Endothelial cell of umbilical vein (primary cell): Measurements from ENCODE around the gene FGD5.
A peak's percentile ranks its signal among the peaks of the same experiment; 100 is the strongest.

Experiments
- EZH2 ChIP-seq: IDR thresholded peaks from 2 replicates; pipeline ENCODE4 v1.6.1; 2012; ENCODE audit warnings: borderline replicate concordance, low read depth, mild to moderate bottlenecking, moderate library complexity, low read length, inconsistent platforms; ENCODE audit not compliant: severe bottlenecking
- JUN ChIP-seq: IDR thresholded peaks from 2 replicates; pipeline ENCODE4 v1.6.1; 2011; ENCODE audit warnings: borderline replicate concordance, low read depth; ENCODE audit not compliant: insufficient read length, insufficient read depth
- MYC ChIP-seq: IDR thresholded peaks from one replicate; pipeline ENCODE4 v1.6.1; 2011; ENCODE audit warnings: mild to moderate bottlenecking, low read depth, low read length
- POLR2A ChIP-seq: IDR thresholded peaks from 2 replicates; pipeline ENCODE4 v1.6.1; 2012; ENCODE audit warnings: low read depth, mild to moderate bottlenecking, control low read depth, low read length
- POLR2AphosphoS5 ChIP-seq: IDR thresholded peaks from 2 replicates; pipeline ENCODE4 v1.6.1; 2012; ENCODE audit warnings: low read depth, mild to moderate bottlenecking, control low read depth, low read length, moderate library complexity; ENCODE audit not compliant: insufficient read depth
- TF ChIP-seq, protein P1 (sequence below): IDR thresholded peaks from 2 replicates; pipeline ENCODE4 v1.6.1; 2011; ENCODE audit not compliant: insufficient read depth, insufficient read length
- TF ChIP-seq, protein P2 (sequence below), 2 donors: IDR thresholded peaks; 1 replicate in 1 of 2; 2 replicates in 1 of 2; pipeline ENCODE4 v1.5.1; 2011; ENCODE audit warnings: low read length in 2 of 2, mild to moderate bottlenecking in 2 of 2, moderate library complexity in 2 of 2, control low read depth in 1 of 2, inconsistent platforms in 1 of 2, low read depth in 1 of 2; ENCODE audit not compliant: insufficient read depth in 1 of 2; ENCODE audit errors: extremely low read depth in 1 of 2

GRCh38 chr3:14791343-14791945 is 27.3 kb upstream of the FGD5 start:
- TF ChIP-seq, protein P1, sequence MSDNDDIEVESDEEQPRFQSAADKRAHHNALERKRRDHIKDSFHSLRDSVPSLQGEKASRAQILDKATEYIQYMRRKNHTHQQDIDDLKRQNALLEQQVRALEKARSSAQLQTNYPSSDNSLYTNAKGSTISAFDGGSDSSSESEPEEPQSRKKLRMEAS: no peak
- TF ChIP-seq, protein P2, sequence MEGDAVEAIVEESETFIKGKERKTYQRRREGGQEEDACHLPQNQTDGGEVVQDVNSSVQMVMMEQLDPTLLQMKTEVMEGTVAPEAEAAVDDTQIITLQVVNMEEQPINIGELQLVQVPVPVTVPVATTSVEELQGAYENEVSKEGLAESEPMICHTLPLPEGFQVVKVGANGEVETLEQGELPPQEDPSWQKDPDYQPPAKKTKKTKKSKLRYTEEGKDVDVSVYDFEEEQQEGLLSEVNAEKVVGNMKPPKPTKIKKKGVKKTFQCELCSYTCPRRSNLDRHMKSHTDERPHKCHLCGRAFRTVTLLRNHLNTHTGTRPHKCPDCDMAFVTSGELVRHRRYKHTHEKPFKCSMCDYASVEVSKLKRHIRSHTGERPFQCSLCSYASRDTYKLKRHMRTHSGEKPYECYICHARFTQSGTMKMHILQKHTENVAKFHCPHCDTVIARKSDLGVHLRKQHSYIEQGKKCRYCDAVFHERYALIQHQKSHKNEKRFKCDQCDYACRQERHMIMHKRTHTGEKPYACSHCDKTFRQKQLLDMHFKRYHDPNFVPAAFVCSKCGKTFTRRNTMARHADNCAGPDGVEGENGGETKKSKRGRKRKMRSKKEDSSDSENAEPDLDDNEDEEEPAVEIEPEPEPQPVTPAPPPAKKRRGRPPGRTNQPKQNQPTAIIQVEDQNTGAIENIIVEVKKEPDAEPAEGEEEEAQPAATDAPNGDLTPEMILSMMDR (IDR thresholded peaks at IDR 0.05; ENCODE audit: extremely low read depth in 1 of 2, insufficient read depth in 1 of 2, low read depth in 1 of 2, low read length in 2 of 2): peak; percentile 88 to 93
- TF ChIP-seq POLR2A (no peak), POLR2AphosphoS5 (no peak), MYC (no peak), EZH2 (no peak), JUN (no peak)
